HG03280 (cell line): ENCODE data around the gene TMEM212.
"Not testable (repeated sequence)": the region's sequence is repeated elsewhere in the genome, so short reads cannot be mapped to it uniquely, and the experiment has no call there.

Experiments
- ATAC-seq: cut with Tn5 transposase; IDR thresholded peaks from one replicate; pipeline ENCODE4 v1.9.1; 2021; ENCODE audit warnings: mild to moderate bottlenecking, moderate library complexity; ENCODE audit not compliant: unreplicated experiment

TMEM212 gene

GRCh38 chr3:171812811-171813210 is 30.3 kb upstream of the TMEM212 start:
- ATAC-seq, result no peak

- ATAC-seq, result no peak
Observed at GRCh38 chr3:171813278-171813896, 29.8 kb upstream of the TMEM212 start.

GRCh38 chr3:171813897-171814460 is 29.2 kb upstream of the TMEM212 start:
- no peak for ATAC-seq

GRCh38 chr3:171814662-171815061 is 28.5 kb upstream of the TMEM212 start:
- ATAC-seq, result not testable (repeated sequence)

- ATAC-seq, result no peak
Observed at GRCh38 chr3:171815973-171816595, 27.1 kb upstream of the TMEM212 start.

GRCh38 chr3:171817074-171817800 is 25.9 kb upstream of the TMEM212 start:
- ATAC-seq, result no peak

GRCh38 chr3:171821044-171821443 is 22.1 kb upstream of the TMEM212 start:
- no peak for ATAC-seq

GRCh38 chr3:171821778-171822358 is 21.3 kb upstream of the TMEM212 start:
- no peak for ATAC-seq

- no peak for ATAC-seq
Observed at GRCh38 chr3:171822431-171823106, 20.6 kb upstream of the TMEM212 start.

GRCh38 chr3:171824116-171824515 is 19.0 kb upstream of the TMEM212 start:
- no peak for ATAC-seq

GRCh38 chr3:171824824-171825221 is 18.3 kb upstream of the TMEM212 start:
- no peak for ATAC-seq

GRCh38 chr3:171825222-171825828 is 17.8 kb upstream of the TMEM212 start:
- ATAC-seq, result no peak

GRCh38 chr3:171827385-171827784 is 15.8 kb upstream of the TMEM212 start:
- ATAC-seq, result no peak

GRCh38 chr3:171827836-171828458 is 15.2 kb upstream of the TMEM212 start:
- no peak for ATAC-seq

- ATAC-seq, result no peak
Observed at GRCh38 chr3:171828902-171829770, 14.0 kb upstream of the TMEM212 start.

- ATAC-seq, result peak; percentile 48
Observed at GRCh38 chr3:171829841-171830517, 13.2 kb upstream of the TMEM212 start.

- no peak for ATAC-seq
Observed at GRCh38 chr3:171830518-171830875, 12.7 kb upstream of the TMEM212 start.

GRCh38 chr3:171831936-171832335 is 11.2 kb upstream of the TMEM212 start:
- ATAC-seq, result no peak

- ATAC-seq, result no peak
Observed at GRCh38 chr3:171832989-171833388, 10.2 kb upstream of the TMEM212 start.
